ENCODE results near the gene PCNA.
"Not testable (repeated sequence)": the region's sequence is repeated elsewhere in the genome, so short reads cannot be mapped to it uniquely, and the experiment has no call there.

PCNA gene

DNA sequence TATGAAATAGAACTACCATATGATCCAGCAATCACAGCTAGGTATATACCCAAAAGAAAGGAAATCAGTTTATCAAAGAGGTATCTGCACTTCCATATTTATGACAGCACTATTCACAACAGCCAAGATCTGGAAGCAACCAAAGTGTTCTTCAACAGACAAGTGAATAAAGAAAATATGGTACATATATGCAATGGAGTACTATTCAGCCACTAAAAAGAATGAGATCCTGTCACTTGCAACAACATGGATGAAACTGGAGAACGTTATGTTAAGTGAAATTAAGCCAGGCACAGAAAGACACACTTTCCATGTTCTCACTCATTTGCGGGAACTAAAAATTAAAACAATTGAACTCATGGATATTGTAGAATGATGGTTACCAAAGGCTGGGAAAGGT, 15.3 kb downstream of the PCNA start:
- no peak for FAIRE-seq
- DNase-seq (ENCODE audit: extremely low spot score, insufficient read length, low read depth), result no peak

DNA sequence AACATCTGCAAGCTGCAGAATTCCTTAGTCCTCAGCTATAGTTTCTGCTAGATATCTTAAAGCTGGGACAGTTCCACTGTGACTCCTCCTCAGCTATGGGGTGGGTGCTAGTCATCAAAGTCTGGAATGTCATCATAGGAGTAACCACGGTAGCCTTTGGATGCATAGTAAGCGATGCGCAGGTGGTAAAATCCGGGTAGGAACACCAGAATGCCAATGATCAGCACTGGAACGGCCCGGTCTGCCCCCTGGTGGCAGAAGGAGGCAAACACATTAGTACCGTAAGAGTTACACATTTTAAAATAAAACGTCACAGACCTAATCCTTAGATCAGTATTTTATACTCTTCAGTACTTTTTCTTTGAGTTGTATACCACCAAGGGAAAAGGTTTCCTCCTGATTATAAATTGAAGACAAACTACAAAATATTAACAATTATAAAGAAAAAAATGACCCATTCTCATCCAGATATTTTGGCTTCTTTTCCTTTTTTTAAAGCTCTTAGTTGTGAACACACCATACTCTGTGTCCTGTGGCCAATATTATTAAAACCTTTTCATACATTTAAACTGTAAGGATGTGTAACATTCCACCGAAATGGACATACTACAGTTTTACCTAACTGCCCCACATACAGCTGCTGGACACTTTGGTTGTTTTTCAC, 18.9 kb downstream of the PCNA start:
- peak; percentile 22 for DNase-seq (ENCODE audit: extremely low spot score, insufficient read length, low read depth)
- FAIRE-seq, result peak; percentile 42

DNA sequence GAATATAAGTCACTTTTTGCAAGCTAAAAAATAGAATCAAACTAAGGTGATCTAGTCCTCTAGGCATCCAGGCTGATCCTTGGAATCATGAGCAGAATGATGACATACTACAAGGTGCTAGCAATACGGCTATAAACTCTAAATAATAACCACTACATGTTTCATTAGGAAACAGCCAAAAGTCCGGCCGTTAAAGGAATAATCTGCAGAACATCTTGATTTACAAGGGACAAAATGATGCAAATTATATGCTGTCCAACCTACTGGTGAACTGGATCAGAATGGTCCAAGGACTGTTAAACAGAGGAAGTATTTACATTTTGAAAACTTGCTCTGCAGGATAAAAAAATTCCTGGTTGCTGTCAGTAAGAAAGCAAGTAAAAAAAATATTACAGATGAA, 19.8 kb downstream of the PCNA start:
- not testable (repeated sequence) for DNase-seq (ENCODE audit: extremely low spot score, insufficient read length, low read depth); FAIRE-seq

DNA sequence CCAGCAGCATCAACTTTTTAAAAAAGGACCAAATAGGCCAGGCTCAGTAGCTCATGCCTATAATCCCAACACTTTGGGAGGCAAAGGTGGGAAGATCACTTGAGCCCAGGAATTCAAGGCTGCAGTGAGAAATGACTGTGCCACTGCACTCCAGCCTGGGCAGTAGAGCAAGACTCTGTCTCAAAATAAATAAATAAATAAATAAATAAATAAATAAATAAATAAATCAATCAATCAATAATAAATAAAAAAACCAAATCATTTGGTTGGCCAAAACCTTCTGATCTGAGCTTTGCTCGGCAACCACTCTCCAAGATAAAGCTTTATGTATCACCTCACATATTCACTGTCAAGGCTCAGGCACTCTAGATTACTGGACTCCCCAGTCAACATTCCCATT, 20.7 kb downstream of the PCNA start:
- DNase-seq (ENCODE audit: extremely low spot score, insufficient read length, low read depth); FAIRE-seq: not testable (repeated sequence)

DNA sequence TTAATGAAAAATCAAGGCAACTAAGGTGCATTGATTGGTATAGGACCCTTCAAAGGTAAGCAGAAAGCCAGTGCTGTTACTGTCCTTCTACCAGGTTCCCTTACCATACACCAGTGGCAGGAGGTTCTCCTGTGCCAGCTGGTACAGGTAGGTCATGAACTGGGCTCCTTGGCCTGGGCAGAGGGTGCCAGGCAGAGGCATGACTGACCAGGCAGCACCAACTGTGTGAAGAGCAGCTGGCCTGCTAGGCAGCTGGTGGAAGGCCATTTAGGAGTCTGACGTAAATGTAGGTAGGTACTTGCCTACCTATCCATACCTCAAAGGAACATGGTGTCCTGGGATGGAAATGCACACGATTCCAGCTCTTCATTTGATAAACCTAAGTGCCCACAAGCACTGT, 23.3 kb downstream of the PCNA start:
- FAIRE-seq, result no peak
- no peak for DNase-seq (ENCODE audit: extremely low spot score, insufficient read length, low read depth)

DNA sequence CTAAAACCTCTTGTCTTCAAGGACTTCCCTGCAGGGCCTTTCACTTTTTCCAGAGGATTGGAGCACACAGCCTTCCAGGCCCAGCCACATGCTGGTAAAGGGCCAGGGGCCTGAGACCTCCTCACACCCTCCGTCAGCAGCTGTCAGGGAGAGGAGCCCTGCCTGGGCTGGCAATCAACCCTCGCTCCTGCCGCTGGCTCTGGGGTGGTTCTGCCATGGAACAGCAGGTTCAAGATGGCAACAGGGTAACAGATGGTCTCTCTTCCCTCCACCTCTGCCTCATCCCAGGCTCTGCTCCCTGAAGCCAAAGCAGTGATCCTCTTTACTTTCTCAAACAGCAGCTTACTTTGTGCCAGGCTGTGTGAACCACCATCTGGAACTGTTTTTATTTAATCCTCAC, 23.8 kb downstream of the PCNA start:
- no peak for FAIRE-seq

DNA sequence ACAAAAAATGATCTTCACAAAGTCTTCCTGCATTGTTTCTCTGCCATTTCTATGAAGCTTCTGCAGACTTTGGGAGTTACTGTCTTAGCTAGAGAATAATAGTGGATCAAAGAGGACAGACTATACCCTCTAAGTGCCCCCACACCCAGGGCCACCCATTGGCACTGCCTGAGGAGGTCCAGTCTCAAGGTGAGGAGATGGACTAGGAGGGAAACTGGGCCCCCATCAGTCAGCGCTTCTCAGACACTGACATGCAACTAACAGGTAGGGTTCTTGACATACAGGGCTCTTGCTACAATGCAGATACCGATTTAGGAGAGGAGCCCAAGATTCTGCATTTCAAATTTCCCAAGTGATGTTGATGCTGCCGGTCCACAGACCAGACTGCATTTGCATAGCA, 24.3 kb downstream of the PCNA start:
- no peak for FAIRE-seq
- DNase-seq (ENCODE audit: extremely low spot score, insufficient read length, low read depth), result no peak

More for the DNA sequence above, 23.8 kb downstream of the PCNA start:
- DNase-seq (ENCODE audit: extremely low spot score, insufficient read length, low read depth), result no peak

DNA sequence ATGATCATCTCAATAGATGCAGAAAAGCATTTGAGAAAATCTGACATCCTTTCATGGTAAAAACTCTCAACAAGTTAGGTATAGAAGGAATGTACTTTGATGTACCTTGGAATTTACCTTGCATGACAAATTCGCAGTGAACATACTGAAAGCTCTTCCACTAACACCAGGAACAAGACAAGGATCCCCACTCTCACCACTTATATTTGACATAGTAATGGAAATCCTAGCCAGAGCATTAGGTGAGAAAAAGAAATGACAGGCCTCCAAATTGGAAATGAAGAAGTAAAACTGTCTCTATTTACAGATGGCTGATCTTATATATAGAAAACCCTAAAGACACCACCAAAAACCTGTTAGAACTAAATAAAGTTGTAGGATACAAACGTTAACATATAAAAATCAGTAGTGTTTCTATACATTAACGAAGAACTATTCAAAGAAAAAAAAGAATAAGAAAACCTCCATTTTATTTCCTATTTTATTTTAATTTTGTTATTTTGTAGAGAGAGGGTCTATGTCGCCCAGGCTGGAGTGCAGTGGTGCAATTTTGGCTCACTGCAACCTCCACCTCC, 26.9 kb downstream of the PCNA start:
- DNase-seq (ENCODE audit: extremely low spot score, insufficient read length, low read depth), result no peak
- FAIRE-seq, result no peak

DNA sequence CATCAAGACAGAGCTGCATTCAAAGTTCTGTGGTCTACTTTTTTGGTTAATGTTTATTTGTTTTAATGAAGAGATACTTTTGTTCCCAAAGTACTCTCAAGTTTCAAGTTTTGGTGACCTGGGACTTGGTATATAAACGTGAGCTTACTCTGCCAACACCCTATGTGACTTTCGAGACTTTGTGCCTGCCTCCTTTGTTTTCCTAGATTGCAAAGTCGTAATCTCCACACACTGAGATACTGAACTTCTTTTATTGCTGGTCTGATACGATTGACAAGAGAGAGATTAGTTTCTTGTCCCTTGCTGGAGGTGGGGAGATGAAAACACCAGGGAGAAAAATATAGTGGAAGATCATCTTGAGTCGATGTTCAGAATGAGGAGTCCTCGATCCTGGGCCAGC, 27.9 kb downstream of the PCNA start:
- no peak for FAIRE-seq

DNA sequence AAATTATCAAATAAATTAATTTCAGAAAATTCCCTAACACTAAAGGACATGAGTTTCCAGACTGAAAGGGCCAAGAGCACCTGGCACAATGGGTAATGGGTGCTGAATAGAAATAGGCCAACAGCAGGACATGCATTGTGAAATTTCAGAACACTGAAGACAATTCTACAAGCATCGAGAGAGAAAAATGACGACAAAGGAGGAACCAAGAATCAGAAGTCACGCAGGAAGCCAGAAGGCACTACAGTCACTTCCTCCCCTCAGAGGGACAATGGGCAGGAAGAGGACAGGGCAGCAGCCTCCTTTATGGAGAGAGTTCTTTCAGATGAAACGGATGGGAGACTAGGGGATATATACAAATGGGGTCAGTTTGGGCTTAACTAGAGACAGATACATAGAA, 29.6 kb downstream of the PCNA start:
- DNase-seq (ENCODE audit: extremely low spot score, insufficient read length, low read depth) (no peak), FAIRE-seq (peak; percentile 87)

More for the DNA sequence above, 27.9 kb downstream of the PCNA start:
- no peak for DNase-seq (ENCODE audit: extremely low spot score, insufficient read length, low read depth)

DNA sequence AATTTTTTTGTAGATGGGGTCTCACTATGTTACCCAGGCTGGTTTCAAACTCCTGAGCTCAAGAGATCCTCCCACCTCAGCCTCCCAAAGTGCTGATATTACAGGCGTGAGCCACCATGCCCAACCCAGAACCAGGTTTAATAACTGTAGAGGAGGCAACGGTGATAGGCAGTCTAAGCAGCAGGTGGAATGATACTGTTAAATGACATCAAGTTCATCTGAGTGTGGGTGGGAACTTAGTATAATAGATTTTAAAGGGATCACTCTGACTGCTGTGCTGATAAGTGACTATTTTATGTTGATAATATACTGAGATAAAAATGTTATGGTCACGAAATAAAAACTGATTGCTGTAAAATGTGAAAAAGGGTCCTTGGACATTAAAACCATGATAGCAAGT, 31.1 kb downstream of the PCNA start:
- no peak for DNase-seq (ENCODE audit: extremely low spot score, insufficient read length, low read depth)
- FAIRE-seq, result no peak

DNA sequence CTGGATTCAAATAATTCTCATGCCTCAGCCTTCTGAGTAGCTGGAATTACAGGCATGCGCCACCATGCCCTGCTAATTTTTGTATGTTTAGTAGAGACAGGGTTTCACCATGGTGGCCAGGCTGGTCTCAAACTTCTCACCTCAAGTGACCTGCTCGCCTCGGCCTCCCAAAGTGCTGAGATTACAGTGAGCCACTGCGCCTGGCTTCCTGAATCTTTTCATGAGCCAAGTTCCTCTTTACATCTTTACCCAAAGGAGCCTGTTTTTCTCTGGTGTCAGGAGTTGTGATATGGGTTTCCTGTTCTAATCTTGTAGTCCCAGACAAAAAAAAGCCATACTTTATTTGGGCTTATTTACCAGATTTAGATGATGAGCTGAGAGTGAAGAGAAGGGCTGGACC, 34.4 kb downstream of the PCNA start:
- DNase-seq (ENCODE audit: extremely low spot score, insufficient read length, low read depth), result no peak
- FAIRE-seq, result no peak

DNA sequence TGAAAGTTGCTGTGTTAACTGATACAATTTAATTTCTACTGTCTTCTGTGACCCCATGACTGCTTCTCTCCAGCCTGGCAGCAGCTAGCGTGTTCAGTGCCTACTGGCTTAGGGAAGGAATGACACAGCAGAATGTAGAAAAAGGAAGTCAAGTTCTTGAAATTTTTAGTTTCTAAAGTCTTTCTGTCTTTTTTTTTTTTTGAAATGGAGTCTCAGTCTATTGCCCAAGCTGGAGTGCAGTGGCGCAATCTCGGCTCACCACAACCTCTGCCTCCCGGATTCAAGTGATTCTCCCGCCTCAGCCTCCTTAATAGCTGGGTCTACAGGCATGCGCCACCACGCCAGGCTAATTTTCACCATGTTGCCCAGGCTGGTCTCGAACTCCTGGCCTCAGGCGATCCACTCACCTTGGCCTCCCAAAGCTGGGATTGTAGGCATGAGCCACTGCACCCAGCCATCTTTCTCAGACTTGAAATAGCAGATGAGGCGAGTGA, 39.3 kb downstream of the PCNA start:
- DNase-seq (ENCODE audit: extremely low spot score, insufficient read length, low read depth), result no peak

DNA sequence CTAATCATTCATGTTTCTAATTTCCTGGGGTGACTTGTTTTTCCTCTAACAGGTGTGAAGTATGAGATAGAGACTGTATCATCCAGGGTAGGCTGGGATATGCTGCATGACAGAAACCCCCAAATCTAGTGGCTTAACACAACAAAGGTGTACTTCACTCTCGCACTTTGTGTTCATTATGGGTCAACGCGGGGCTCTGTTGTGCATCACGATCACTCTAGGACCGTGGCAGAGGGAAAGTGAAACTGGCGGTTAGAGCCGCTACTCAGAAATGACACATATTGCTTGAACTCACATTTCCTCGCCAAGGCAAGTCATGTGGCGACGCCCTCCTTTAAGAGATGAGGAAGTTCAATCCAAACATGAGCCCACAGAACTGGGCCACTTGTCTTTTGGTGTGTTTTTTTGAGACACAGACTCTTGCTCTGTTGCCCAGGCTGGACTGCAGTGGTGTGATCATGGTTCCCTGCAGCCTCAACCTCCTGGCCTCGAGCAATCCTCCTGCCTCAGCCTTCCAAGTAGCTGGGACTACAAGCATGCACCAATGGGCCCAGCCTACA, 41.3 kb downstream of the PCNA start:
- FAIRE-seq, result peak; percentile 100
- peak; percentile 75 for DNase-seq (ENCODE audit: extremely low spot score, insufficient read length, low read depth)

More for the DNA sequence above, 39.3 kb downstream of the PCNA start:
- peak; percentile 15 for FAIRE-seq

DNA sequence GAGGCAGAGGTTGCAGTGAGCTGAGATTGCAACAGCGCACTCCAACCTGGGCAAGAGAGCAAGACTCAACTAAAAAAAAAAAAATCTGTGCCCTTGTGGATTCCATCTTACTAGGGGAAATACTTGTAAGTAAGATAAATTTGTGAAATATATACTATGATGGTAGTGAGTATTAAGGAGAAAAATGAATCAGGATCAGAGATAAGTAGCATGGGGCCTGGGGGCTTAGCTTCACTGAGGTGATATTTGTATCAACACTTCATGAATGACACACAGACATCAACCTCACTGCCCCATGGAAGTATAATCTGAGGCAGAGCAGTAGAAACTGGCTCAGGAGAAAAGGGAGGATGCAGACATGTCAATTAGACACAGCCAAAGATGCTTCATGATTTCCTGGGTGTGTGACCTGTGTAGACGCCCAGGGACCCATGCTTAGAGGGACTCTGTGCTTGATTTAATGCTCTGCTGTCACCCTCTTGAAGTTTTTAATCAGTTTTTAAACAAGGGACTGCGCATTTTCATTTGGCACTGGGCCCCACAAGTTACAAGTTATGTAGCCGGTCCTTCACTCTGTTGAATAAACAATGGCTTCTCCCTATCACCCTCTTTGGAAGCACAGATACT, 41.9 kb downstream of the PCNA start:
- FAIRE-seq, result no peak
- no peak for DNase-seq (ENCODE audit: extremely low spot score, insufficient read length, low read depth)

DNA sequence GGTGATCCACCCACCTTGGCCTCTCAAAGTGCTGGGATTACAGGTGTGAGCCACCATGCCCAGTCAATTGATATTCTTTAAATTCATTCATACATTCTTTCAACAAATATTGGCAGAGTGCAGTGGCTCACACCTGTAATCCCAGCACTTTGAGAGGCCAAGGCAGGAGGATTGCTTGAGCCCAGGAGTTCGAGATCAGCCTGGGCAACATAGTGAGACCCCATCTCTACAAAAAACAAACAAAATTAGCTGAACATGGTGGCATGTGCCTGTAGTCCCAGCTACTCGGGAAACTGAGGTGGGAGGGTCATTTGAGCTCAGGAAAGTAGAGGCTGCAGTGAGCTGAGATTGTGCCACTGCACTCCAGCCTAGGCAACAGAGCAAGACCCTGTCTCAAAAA, 42.8 kb downstream of the PCNA start:
- not testable (repeated sequence) for DNase-seq (ENCODE audit: extremely low spot score, insufficient read length, low read depth); FAIRE-seq

DNA sequence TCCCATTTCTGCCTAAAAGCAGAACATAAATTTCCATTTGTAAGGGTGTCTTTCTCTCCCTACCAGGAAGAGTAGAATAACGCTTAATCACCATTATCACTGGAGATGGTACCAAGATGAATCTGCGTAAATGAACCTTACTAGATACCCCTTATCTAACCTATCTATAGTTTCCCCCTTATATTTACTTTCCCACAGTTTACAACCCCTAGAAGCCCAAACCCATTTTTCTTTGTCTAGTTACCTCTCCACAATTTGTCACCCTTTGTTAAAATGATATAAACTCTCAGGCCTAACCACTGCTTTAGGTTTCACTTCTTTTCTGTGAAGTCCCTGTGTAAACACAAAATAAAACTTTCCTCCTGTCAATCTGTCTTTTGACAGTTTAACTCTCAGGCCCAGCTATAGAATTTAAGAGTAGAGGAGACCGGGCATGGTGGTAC, 45.5 kb downstream of the PCNA start:
- DNase-seq (ENCODE audit: extremely low spot score, insufficient read length, low read depth) (no peak), FAIRE-seq (peak; percentile 75)

DNA sequence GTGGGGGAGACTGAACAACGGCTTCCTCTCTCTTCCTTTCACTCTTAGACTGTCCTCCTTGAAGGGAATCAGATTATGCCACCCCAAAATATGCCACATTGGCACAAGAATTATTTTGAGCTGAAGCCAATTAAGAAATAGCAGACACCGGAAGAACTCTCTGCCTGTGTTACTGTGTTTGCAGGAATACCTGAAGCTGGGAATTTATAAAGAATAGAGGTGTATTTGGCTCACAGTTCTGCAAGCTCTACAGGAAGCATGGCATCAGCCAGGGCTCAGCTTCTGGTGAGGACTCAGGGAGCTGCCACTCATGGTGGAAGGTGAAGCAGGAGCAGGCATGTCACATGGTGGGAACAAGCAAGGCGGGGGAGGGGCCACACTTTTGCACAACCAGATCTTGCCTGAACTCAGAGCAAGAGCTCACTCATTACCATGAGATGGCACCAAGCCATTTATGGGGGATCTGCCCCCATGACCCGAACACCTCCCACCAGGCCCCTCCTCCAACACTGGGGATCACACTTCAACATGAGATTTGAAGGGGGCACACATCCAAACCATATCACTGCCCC, 46.0 kb downstream of the PCNA start:
- no peak for DNase-seq (ENCODE audit: extremely low spot score, insufficient read length, low read depth)

DNA sequence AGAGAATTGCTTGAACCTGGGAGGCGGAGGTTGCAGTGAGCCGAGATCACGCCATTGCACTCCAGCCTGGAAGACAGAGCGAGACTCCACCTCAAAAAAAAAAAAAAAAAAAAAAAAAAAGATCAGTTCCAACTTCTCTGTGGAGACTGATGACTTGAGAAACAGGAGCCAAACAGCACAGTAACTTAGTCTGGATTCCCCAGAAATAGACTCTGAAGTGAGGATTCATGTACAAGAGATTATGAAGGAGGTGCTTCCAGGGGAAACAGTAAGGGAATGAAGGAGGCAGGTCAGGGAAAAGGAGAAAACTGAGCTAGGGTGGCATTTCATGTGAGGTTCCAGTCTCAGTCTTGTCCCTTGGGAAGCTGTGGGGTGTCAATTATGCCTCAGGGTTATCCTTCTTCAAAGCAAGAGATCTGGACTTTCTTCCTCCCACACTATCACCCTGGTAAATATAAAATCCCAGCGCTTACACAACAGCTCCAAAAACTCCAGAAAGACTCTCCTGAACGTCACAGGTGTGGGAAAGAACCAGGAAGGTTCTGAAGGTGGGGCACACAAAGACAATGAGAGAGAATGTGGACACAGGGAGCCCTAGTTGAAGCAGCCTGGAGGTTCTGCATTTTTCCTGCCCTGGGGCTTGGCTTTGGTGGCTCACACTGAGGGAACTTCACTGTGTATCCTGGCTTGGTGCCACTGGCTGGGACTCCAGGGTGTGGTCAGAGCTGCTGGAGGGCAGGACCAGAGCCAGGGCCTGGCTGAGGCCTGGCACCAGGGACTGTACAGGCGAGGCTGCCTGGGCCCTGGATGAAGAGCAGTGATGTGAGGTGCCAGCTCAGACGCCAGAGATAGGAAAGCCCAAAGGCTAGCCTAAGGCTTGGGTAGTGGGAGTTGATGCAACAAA, 46.8 kb downstream of the PCNA start:
- DNase-seq (ENCODE audit: extremely low spot score, insufficient read length, low read depth) (no peak), FAIRE-seq (no peak)

More for the DNA sequence above, 46.0 kb downstream of the PCNA start:
- no peak for FAIRE-seq

DNA sequence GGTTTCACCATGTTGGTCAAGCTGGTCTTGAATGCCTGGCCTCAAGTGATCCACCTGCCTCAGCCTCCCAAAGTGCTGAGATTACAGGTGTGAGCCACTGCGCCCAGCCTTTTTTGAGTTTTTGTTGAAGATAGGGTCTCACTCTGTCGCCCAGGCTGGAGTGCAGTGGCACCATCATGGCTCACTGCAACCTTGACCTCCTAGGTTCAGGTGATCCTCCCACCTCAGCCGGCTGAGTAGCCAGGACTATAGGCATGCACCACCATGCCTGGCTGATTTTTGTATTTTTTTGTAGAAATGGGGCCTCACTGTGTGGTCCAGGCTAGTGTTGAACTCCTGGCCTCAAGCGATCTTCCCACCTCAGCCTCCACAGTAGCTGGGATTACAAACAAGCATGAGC, 47.8 kb downstream of the PCNA start:
- not testable (repeated sequence) for DNase-seq (ENCODE audit: extremely low spot score, insufficient read length, low read depth); FAIRE-seq

All from GM18507 (cell line).